GM21825 (cell line): ENCODE measurements around the gene DMXL1.

Experiments
- ATAC-seq: cut with Tn5 transposase; IDR thresholded peaks from one replicate; pipeline ENCODE4 v1.9.1; 2021; ENCODE audit warnings: mild to moderate bottlenecking, moderate library complexity; ENCODE audit not compliant: unreplicated experiment

The DMXL1 gene

GRCh38 chr5:119286511-119287488, 215.9 kb downstream of the DMXL1 start:
- no peak for ATAC-seq

DNA sequence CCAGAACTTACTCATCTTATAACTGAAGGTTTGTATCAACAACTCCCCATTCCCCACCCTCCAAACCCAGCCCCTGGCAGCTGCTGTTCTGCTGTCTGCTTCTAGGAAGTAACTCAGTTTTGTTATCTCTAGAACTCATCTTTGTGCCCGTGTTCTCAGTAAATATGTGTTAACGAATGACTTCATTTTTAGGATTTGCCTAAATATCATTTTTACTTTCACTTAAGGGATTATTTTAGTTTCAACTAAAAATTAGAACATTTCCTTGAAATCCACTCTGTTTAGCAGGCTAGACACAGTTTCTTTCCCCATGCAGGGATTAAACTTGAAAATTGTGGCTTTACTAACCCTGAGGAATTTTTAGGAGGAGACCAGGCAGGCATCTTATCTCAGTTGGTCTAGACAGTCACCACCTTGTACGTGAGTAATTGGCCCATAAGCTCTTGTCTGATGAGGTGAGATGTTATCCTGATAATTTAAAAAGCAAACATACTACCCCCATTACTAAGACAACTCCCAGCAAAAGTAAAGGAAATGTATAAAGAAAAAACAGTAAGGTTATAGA, 216.7 kb downstream of the DMXL1 start:
- ATAC-seq: no peak

DNA sequence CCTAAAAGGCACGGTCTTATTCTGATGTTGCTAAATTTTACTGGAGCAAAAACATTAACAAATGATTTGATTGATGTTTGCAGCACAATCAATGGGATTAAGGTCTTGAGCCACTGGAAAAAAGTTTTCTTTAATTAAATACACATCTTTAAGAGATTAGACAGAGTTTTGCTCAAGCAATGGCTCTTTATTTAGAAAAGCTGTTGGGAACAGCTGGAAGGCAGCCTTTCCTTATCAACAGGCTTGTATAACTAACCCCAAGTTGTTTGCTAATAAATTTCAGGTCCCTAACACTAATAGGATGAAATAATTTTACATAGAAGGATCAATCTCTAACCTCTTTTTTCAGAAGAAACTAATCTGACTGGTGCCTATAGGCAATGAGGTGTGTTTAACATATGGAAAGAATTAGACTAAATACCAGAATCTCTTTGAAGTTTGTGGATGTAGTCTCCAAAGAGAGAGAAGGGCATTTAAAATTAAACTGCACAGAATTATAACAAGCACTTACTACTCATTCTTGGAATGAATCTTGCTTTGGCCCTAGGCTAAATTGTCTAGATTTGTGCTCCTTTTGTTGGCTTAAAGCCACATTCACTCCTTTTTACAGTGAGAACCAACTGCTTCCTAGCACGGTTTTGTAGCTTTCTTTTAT, 217.6 kb downstream of the DMXL1 start:
- no peak for ATAC-seq

- no peak for ATAC-seq
Measured at GRCh38 chr5:119289438-119290044, 218.7 kb downstream of the DMXL1 start.

DNA sequence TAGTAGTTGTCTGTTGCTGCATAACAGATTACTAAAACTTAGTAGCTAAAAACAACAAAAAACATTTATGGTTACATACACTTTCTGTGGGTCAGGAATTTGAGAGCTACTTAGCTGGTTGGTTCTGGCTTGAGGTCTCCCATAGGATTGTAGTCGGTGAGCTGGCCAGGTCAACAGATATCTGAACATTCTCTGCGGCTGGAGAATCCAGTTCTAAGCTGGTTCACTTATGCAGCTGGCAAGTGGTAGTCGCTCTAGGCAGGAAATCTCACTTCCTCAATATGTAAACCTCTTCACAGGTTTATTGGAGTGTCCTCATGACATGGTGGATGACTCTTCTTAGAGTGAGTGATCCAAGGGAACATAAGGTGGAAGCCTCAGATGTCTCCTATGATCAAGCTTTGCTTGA, 219.3 kb downstream of the DMXL1 start:
- peak; percentile 88 for ATAC-seq

- ATAC-seq: no peak
Measured at GRCh38 chr5:119290607-119291006, 219.7 kb downstream of the DMXL1 start.

DNA sequence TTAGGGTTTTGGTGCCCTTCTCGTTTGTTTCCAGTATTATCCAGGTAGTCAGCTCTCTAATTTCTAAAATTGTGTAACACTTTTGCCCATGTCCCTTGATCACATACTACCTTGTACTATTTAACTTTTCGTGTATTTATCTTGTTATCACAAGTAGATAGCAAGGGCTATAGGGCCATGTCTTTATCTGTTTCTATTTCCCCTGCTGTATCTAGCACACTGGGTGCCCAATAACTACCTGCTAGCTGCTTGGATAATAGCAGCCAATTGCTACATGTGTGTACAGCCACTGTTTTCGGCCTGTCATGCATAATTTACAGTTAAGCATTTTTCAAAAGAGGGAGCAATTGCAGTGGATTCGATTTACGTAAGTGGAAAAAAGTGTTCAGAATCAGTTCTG, 220.2 kb downstream of the DMXL1 start:
- ATAC-seq: no peak

GRCh38 chr5:119291877-119292276, 221.0 kb downstream of the DMXL1 start:
- ATAC-seq: no peak

GRCh38 chr5:119292701-119293515, 222.0 kb downstream of the DMXL1 start:
- ATAC-seq: no peak

DNA sequence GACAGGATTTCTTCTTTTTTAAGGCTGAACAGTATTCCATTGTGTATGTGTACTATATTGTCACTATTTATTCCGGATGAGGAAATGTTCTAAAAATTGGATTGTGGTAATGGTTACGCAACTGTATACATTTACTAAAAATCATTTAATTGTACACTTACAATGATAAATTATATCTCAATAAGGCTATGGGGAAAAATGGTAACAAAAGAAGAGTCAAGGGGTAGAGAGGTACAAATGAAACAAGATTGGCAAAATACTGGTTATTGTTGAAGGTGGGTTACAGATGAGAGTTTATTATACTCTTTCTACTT, 222.6 kb downstream of the DMXL1 start:
- ATAC-seq: no peak
